SKM-1 treated with dmso at 0.1 percent for 144 hours (cell line): Measurements from ENCODE around the gene MINDY4.

ENCODE experiments used
- DNase-seq: peaks from one replicate; lab custom pipeline; 2025; ENCODE audit not compliant: unreplicated experiment; lab: John Stamatoyannopoulos, UW

MINDY4 gene

DNA sequence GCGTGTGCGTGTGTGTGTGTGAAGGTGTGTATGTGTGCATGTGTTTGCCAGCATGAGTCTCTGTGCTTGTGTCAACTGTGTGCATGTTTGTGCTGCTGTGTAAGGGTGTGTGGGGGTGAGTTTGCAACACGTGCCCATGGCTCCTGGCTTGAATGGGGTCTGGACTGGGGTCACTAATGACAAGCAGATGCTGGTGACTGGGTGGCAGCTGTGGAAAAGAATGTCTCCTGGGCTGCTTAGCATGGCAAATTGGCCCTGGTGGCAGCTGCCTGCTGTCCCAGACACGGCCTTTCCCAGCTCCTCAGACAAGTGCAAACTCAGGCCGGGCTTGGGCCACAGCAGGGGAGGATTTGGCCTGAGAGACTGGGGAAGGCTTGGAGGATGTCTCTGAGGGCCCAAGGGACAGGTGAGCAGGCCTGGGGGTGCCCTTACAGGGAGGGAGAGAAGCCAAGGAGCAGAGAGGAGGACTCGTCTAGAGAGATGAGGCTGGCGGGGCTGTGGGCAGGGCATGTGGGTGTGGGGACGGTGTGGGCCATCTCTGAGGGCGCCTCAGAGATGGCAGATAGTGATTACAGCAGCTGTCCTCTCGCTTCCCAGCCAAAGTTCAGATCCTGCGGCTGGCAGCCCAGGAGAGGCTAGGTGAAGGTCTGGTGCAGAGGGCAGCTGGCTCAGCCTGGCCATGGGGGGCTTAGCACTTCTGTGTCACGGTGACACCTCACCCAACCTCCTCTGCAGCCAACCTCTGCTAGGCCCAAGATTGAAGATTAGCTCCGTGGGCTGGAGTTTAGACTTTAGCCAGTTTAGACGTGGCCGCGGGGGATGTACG is 142.0 kb downstream of the MINDY4 start:
- no peak for DNase-seq

- DNase-seq = no peak
Observed at GRCh38 chr7:30913821-30914515, 142.8 kb downstream of the MINDY4 start.

DNA sequence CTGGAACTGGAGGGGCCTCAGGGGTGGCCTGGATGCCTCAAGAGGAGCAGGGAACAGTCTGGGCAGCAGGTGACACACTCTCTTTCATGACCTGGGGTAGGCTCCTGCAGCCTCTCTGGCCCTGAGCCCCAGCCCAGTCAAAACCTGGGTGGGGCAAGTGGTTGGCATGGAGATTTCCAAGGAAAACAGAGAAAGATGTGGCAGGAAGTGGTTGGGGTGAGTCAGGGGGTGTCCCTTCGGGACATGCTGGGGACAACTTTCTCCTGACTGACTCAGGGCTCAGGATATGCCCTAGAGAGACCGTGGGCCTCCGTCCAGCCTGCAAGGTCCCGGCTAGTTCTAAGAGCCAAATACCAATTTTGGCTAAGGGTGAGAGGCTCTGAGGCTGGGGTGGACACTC is 143.4 kb downstream of the MINDY4 start:
- no peak for DNase-seq

DNA sequence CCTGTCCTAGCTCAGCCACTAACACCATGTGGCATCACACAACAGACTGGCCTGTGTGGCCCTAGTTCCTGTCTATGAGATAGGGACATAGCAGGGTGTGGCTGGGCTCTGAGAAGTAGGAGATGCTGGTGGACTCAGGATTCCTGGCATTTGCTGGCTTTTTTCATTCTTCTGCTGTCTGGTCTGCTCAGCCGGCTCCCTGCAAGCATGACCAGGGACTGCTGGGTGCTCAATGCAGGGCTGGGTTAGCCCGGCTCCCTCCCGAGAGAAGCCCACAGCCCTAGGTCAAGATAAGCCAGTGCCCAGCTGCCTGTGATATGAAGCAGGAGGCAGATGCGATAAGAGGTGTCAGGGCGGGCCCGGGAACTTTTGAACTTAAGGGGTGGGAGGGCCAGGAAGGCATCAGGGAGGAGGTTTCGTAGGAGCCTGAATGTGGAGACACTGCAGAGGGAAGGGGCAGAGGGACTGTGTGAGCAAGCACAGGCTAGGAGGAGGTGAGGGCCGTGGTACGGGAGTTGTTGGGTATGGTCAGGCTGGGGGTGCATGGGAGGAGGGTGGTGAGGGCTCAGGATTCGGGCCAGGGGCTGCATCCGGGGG is 143.9 kb downstream of the MINDY4 start:
- DNase-seq = no peak

GRCh38 chr7:30915751-30916150 is 144.5 kb downstream of the MINDY4 start:
- DNase-seq = no peak

DNA sequence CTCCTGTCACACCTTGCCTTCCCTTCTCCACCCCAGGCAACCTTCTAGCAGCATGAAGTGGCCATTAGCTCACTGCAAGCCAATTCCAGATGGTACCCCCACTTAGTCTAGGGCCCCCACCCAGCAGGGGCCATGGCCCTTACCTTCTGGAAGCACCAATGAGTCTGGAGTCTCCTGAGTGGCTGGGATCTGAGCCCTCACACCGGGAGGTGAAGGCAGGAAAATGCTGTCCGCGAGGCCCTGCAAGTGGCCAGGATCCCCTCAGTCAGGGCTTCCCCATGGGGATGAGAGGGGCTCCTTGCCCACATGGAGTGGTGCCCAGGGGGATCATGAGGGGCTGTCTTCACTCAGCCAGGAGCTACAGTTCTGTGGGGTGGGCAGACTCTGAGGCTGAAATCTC is 145.0 kb downstream of the MINDY4 start:
- no peak for DNase-seq

DNA sequence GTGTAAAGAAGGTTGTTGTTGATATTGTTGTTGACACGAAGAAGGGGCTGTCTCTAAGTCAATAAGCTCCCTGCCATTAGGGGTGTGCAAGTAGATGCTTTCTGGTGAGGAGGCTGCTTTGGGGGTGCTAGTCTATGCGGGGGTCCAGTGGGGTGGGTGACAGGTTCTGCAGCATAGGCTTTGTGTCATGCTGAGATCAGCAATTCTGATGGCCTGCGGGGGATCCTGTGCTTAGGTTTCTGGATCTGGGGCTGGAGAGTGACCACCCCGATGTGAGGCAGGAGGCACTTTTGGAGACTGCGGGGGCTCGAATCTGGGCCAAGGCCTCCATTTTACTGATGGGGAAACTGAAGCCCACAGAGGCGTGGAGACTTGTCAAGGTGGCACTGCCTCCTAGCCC is 145.6 kb downstream of the MINDY4 start:
- DNase-seq = no peak

GRCh38 chr7:30917216-30917893 is 146.1 kb downstream of the MINDY4 start:
- DNase-seq = no peak

DNA sequence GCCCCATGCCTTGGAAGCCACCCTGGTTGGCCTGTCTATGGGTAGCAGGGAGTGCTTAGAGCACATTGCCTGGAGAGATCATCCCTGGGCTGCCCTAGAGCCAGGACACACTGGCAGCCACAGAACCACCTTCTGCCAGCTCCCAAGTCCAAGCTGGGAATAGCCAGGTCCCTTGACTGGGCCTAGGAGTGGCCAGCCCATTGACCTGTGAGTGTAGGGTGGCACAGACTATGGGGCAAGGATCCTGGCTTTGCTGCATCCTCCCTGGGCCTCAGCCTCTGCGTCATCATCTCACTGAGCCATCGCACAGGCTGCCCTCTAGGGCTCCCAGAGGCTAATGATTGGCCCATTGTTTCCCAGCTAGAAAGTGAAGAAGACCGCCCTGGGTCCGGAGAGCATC is 147.5 kb downstream of the MINDY4 start:
- DNase-seq = no peak

GRCh38 chr7:30920021-30920583 is 148.9 kb downstream of the MINDY4 start:
- no peak for DNase-seq

- DNase-seq = no peak
Observed at GRCh38 chr7:30920584-30921539, 149.6 kb downstream of the MINDY4 start.

DNA sequence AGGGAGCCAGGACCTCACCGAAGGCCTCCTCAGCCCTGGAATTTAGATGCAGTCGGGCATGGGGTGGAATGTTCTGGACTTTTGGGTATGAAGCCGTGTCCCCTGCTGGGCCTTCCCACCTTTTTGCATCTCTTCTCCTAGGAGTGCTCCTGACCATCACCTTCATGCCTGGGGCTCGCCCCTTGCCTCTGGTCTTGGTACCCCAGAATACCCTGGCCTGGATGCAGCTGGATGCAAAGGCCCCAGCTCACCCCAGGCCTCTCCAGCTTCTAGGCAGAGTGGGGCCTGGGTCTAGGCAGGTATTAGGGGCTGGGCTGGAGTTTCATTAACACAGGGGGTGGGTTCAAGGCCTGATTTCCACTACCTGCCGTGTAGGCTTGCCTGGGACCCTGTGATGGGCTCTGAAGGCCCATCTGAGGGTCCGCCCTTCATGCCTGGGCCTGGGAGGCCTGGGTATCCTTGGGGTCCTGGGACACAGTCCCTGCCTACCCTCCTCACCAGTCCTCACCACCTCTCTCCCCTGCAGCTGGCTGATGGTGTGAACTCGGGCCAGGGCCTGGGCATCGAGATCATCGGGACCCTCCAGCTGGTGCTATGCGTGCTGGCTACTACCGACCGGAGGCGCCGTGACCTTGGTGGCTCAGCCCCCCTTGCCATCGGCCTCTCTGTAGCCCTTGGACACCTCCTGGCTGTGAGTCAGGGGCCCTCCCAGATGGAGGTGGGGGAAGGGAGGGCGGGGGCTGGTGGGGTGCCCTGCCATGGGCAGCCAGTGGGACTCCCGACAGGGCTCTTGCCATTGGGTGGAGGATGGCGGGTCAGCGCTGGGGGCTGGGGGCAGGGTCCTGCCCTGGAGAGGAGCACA is 150.6 kb downstream of the MINDY4 start:
- no peak for DNase-seq

GRCh38 chr7:30922596-30922995 is 151.4 kb downstream of the MINDY4 start:
- no peak for DNase-seq

DNA sequence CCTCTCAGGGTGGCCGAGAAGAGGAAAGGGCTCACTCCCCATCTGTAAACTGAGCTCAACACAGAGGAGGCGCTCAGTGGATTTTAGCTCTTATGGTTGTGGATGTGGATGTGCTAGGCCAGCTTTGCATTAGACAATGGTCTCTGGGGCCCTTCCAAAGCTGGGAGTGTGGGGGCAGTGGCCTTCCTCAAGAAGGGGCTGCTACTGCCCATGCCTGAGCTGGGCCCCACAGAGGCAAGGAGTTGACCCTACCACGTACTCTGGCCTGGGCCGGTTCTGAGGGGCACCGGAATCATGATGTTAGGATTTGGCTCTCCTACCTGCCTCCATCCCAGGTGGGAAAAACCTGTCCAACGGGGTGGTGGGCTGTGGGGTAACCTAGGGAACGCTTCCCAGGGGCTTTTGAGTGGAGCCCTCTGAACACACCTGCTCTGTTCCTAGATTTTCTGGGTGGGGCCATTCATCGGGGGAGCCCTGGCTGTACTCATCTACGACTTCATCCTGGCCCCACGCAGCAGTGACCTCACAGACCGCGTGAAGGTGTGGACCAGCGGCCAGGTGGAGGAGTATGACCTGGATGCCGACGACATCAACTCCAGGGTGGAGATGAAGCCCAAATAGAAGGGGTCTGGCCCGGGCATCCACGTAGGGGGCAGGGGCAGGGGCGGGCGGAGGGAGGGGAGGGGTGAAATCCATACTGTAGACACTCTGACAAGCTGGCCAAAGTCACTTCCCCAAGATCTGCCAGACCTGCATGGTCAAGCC is 152.0 kb downstream of the MINDY4 start:
- no peak for DNase-seq

GRCh38 chr7:30923774-30924413 is 152.7 kb downstream of the MINDY4 start:
- no peak for DNase-seq

GRCh38 chr7:30924624-30925023 is 153.4 kb downstream of the MINDY4 start:
- no peak for DNase-seq

DNA sequence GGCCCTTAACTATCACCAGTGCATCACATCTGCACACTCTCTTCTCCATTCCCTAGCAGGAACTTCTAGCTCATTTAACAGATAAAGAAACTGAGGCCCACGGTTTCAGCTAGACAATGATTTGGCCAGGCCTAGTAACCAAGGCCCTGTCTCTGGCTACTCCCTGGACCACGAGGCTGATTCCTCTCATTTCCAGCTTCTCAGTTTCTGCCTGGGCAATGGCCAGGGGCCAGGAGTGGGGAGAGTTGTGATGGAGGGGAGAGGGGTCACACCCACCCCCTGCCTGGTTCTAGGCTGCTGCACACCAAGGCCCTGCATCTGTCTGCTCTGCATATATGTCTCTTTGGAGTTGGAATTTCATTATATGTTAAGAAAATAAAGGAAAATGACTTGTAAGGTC is 153.9 kb downstream of the MINDY4 start:
- no peak for DNase-seq

- DNase-seq = no peak
Observed at GRCh38 chr7:30925913-30926312, 154.7 kb downstream of the MINDY4 start.
